Liver (tissue), 3 donors: ENCODE measurements around the gene DNM1L.
"Not testable (repeated sequence)": the region's sequence is repeated elsewhere in the genome, so short reads cannot be mapped to it uniquely, and the experiment has no call there.

Source experiments
- CTCF ChIP-seq: fragments of 150-350 bp; IDR thresholded peaks from 2 replicates; pipeline ENCODE4 v1.5.1; 2017; ENCODE audit warnings: improper control_type of control experiment, low read depth, low read length; ENCODE audit not compliant: missing input control
- JUND ChIP-seq, 2 donors: IDR thresholded peaks; 2 replicates each; pipeline ENCODE4 v1.6.1; 2016; ENCODE audit warnings: antibody characterized with exemption in 2 of 2
- NR2F2 ChIP-seq: IDR thresholded peaks from 2 replicates; pipeline ENCODE4 v1.6.1; 2016; ENCODE audit warnings: antibody characterized with exemption
- REST ChIP-seq: IDR thresholded peaks from 2 replicates; pipeline ENCODE4 v1.6.1; 2016; ENCODE audit warnings: antibody characterized with exemption, mild to moderate bottlenecking
- TAF1 ChIP-seq: conservative IDR thresholded peaks from 2 replicates; pipeline ENCODE4 v1.6.1; 2016; ENCODE audit warnings: antibody characterized with exemption, mild to moderate bottlenecking
- ZBTB33 ChIP-seq: IDR thresholded peaks from 2 replicates; pipeline ENCODE4 v1.6.1; 2016; ENCODE audit warnings: antibody characterized with exemption
- donor health status: healthy.
- donor health status: healthy.

- not testable (repeated sequence) for TF ChIP-seq TAF1; CTCF; REST; ZBTB33; JUND (IDR thresholded peaks at IDR 0.05); NR2F2
These were observed 20.3 kb downstream of the DNM1L start for GRCh38 chr12:32699437-32699836.
